DND-41 (cell line): Measurements from ENCODE around the gene LCN2.

ENCODE experiments used
- CTCF ChIP-seq: IDR thresholded peaks from 2 replicates; pipeline ENCODE4 v1.5.1; 2012; ENCODE audit warnings: borderline replicate concordance, low read length, moderate library complexity, mild to moderate bottlenecking; ENCODE audit not compliant: poor library complexity, severe bottlenecking; ENCODE audit errors: extremely low read depth
- EZH2 ChIP-seq: IDR thresholded peaks from 3 replicates; pipeline ENCODE4 v1.6.1; 2012; ENCODE audit warnings: borderline replicate concordance, low read depth, mild to moderate bottlenecking, moderate library complexity, low read length, inconsistent platforms; ENCODE audit not compliant: severe bottlenecking

GRCh38 chr9:128142596-128142995, 6.7 kb upstream of the LCN2 start:
- no peak for TF ChIP-seq CTCF
- no peak for TF ChIP-seq EZH2
